GM18868 (cell line): ENCODE data around the gene PNPLA3.
A peak's percentile ranks its signal among the peaks of the same experiment; 100 is the strongest.

Experiments
- ATAC-seq: cut with Tn5 transposase; IDR thresholded peaks from one replicate; pipeline ENCODE4 v1.9.1; 2021; ENCODE audit warnings: mild to moderate bottlenecking, moderate library complexity; ENCODE audit not compliant: unreplicated experiment

Gene PNPLA3, protein sequence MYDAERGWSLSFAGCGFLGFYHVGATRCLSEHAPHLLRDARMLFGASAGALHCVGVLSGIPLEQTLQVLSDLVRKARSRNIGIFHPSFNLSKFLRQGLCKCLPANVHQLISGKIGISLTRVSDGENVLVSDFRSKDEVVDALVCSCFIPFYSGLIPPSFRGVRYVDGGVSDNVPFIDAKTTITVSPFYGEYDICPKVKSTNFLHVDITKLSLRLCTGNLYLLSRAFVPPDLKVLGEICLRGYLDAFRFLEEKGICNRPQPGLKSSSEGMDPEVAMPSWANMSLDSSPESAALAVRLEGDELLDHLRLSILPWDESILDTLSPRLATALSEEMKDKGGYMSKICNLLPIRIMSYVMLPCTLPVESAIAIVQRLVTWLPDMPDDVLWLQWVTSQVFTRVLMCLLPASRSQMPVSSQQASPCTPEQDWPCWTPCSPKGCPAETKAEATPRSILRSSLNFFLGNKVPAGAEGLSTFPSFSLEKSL

DNA sequence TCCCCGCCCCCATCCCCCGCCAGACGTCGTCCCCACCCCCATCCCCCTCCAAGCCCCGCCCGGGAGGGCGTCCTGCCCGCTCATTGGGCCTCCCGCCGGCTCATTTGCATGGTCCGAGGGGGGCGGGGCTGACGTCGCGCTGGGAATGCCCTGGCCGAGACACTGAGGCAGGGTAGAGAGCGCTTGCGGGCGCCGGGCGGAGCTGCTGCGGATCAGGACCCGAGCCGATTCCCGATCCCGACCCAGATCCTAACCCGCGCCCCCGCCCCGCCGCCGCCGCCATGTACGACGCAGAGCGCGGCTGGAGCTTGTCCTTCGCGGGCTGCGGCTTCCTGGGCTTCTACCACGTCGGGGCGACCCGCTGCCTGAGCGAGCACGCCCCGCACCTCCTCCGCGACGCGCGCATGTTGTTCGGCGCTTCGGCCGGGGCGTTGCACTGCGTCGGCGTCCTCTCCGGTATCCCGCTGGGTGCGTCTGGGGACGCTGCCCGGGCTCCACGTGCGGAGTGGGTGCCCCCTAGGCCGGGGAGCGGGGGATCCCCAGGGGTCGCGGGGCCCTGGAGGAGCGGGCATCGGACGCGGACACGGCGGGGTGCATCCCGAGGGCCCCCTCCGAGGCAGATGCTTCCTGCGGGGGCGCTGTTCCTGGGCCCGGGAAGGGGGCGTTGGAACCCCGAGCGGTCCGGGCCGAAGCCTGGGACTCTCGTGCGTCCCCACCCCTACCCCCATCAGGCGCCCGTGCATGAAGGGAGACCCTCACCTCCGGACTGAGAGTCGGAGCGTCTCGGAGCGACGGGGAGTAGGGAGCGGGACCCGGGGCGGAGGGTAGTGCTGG lies at the start of gene PNPLA3:
PNPLA3 (plus strand) TSS at position 175 of the 834 bp plus-strand sequence; CDS start at position 282, 107 bp downstream.
- ATAC-seq: no peak

DNA sequence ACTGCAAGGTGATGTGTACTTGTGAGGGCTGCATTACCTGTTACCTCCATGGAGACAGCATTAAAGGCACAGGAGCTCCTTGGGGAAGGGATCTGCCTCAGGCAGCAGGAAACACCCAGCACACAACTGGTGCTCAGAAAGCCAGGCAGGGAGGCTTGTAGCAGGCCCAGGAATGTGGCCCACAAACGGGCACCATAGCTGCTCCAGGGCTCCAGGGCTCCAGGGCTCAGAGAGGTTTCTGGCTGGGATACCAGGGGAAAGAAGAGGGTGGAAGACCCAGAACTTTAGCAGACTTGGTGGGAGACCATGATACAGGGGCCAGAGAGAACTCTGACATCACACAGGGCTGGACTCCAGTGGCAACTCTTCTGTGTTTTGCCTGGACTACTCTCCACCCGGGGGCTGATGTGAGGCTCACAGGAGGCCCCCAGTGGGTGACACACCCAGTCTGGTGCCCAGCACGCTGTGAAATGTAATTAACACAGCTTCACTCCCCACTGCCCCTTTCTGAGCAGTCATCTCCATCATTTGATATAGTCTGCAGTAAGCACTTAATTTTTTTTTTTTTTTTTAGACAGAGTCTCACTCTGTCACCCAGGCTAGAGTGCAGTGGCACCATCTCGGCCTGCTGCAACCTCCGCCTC lies 46.6 kb upstream of the PNPLA3 start:
- no peak for ATAC-seq

DNA sequence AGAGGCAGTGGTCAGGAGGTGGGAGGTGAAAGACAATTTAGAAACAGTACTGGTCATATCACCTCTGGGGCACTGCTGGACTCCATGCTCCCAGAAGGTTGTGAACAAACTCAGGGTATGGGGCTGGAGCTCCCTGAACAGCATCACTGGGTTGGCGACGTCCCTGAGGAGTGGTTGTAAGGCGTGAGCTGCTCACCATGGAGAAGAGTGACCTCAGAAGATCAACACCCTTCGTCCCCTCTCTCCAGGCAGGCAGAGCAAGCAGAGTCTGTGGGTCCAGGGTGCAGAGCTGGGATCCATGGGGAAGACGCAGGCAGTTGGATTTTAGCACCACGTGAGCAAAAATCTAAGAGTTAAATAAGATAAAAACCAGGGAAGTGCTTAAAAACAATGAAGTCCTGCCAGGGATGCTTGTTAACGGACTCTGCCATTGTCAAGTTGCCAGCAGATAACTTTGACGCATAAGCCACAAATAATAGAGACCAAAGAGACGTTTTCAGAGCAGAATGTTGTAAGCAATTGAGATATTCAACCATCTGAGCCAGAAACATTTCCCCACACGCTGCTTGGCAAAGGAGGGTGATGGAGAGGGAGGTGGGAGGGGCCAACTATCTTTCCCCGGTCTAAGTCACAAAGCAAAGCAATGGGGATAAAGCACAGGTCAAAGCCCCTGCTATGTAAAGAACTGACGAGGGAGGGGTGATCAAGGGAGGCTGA lies 45.4 kb upstream of the PNPLA3 start:
- ATAC-seq: no peak

DNA sequence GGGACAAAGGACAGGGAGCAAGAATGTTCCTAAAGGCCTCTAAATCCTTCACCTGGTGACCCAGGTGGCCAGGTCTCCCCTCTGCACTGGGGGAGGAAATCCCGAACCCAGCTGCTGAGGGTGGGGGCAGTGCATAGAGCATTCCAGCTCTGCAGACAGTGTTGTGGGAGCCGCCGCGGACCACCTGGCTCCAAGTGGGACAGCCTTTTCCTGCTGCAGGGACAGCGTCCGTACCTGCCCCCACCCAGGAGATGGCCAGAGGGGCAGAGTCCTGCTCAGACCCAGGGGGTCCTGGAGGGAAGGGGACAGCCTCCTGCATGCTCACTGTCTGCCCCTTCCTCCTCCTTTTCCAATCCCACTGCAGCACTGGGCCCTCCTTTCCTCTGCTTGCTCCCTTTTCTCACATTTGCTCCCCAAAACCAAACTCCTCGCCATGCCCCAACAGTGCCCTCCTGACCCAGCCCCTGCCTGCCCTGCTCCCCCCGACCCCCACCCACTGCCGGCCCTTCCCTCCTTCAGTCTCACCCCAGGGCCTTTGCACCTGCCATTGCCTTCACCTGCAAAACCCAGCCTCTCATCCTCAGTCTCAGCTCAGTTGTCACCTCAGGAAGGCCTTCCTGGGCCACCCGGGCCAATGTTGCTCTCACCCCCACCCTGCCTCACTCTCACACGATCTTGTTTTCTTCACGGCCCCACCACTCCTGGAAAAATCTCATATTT lies 44.6 kb upstream of the PNPLA3 start:
- no peak for ATAC-seq

DNA sequence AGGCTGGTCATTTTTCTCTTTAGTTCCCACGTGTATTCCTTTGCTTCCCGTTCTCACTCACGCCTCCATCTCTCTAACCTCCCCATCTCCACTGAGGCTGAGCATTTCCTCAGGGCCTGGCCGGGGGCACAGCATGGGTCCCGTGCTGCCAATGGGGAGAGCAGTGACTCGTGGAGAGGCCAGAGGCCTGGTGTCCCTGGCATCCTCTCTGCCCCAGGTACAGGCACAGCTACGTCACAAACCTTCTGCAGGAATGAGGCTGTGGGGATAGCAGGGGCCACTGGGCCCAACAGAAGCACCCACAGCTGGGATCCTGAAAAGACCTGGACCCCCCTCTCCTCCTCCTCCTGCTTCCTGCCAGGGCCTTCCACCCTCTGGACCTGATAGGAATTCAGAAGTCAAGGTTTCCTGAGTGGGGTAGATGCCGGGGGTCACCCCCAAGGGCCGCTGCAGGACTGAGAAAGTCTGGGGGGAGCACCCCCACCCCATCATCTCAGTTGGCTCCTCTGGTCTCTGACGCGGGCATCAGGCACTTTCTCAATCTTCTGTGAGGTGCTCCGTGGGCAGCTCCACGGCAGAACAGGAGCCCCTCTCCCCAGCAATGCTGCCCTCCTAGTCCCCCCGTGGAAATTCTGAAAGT lies 43.6 kb upstream of the PNPLA3 start:
- ATAC-seq: no peak

DNA sequence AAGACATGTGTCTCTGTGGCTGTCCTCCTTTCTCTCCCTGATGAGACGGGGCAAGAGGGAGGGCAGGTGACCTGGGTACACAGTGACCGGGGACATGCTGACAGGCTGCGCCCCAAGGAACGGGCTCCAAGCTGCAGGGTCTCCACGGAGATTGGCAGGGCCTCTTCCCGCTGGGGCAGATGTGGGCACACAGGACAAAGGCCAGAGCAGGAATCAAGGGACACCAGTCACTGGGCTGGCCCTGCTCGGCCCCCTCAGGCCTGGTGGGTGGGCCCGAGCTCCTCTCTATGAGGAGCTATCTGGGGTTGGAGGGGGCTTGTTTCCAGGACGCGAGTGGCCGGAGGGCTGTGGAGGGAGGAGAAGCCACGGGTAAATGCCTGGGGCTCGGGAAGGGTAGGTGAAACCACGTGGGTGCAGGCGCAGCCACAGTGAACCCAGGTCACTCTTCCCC lies 43.0 kb upstream of the PNPLA3 start:
- no peak for ATAC-seq

DNA sequence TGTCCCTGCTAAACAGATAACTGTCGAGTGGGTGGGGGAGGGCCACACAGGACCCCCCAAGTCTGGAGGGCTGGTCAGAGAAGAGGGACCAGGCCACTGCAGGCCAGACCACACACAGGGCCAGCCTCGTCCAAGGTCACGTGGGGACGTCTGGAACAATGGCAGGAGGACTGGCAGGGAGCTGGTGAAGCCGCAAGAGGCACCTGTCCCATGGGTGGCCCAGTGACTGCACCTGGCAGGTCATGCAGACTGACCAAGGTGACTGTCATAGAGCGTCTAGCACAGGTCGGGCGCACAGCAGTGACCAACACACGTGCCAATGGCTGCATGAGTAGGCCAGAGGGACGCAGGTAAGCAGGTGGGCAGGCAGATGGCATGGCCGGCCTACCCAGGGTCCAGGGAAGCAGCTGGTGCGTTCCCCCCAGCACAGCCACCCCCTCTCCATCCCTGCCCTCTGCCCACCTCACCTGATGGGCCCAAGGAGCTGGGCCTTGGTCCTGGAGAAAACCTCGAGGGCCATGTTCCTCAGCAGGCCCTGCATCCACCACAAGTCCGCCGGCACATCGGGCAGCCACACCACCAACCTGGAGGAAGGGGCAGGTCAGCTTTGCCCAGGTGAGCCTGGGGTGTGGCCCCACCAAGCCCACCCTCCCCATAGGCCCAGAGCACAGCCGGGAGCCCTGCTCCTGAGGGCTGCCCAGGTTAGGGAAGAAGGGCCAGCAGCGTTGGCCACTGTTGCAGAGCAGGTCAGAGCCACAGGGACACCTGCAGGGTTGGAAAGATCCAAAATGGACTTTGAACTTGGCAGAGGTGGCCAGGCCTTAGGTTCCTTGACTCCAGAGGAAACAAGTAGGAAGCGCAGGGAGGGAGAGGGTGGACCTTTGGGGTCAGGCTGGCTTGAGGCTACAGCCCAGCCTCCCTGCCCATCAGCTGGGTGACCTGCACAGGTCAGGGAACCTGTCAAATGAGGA lies 42.2 kb upstream of the PNPLA3 start:
- no peak for ATAC-seq

DNA sequence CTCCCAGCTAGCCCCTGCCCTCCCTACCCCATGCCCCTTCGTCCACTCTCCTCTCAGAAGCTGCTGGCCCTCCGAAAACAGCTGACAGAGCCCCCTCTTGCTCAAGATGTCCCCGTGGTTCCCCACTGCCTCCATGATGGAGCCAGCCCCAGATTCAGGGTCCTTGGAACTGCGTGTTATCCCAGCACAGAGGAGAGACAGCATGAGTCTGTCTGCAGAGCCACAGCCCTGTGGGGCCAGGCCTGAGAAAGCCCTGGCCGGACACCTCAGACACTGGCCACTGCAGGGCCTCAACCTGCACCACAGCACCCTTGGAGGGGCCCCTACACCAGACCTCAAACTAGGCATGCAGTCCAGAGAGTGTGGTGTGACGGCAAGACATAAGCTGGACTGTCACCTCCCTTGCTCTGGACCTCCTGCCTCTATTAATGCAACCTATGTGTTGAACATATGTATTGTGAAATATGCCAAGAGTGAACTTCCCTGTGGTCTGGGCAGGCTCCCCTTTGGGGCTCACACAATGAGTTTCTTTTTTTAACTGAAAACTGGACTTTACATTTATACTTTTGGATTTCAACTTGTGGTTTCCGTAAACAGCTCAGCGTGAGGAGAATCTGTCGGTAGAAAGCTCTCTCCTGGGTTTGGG lies 41.4 kb upstream of the PNPLA3 start:
- no peak for ATAC-seq

DNA sequence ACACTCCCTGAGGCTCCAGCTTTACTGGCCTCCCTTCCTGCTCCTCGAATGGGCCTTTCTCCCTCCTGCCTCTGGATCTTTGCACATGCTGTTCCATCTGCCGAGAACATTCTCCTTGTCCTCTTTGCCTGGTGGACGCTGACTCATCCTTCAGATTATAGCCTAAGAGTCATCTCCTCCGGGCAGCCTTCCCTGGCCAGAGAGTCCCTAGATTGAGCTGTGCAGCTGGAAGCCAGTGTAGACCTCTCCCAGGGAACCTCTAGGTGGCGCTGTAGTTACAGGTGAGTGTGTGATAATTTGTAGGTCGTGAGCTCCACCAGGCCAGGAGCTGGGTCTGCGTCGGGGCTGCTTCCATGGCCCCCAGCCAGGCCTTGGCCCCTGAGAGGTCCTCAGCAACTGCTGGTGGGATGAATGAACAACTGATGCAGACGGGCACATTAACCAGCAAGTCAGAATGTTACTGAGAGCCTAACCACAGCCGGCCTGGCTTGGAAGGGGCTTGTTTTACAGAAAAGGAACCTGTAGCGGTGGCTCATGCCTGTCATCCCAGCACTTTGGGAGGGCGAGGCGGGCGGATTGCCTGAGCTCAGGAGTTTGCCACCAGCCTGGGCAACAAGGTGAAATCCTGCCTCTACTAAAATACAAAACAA lies 40.5 kb upstream of the PNPLA3 start:
- no peak for ATAC-seq

DNA sequence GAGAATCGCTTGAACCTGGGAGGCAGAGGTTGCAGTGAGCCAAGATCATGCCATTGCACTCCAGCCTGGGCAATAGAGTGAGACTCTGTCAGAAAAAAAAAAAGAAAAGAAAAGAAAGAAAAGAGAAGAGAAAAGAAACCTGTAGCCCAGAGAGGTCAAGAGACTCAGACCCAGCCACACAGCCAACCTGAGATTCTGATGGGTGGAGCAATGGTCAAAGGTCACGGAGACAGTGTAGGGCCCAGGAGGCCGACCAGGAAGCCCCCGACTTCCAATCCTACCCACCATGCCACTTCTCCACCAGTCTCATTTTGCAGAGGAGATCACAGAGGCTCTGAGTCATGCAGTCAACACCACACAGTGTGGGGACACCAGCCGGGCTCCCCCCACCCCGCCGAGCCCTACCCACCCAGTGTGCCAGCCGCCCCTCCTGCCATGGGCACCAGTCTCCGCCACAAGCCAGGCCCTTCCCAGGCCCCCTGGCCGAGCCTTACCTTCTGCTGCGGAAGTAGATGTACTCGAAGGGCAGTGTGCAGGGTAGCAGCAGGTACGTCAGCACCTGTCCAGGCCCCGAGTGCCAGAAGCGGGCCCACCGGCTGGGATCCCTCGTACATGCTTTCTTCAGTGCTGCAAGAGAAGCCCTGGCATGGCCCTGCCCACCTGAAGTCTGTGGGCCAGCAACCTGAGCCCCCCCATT lies 39.7 kb upstream of the PNPLA3 start:
- ATAC-seq: no peak

DNA sequence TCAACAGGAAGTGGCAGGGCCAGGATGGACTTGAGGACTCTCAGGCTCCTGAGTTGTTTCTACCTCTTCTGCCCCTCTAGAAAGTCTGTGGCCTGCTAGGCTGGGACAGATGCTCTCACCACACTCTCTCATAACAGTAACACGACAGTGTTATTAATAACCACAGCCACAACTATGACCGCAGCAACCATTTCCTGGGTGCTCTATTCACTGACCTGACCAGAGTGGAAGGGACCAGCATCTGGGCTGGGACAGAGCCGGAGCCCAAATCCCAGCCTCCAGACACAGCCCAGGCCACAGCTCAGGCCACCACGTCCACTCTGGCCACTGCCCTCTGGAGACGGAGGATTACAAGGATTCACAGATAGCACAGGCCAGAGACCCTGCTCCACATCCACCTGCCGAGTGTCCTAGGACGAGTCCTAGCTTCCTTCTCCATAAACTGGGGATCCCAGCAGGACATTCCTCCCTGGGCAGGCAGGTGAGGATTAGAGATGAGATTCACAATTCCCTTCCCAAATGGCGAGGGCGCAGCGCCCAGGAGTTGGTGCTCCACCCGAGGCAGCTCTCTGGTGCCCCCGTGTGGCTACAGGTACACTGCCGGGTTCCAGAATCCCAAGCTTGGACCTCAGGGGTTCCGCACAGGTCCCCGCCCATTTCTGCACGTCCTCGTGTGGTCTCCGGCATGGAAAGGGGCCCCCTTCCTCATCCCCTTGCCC lies 38.8 kb upstream of the PNPLA3 start:
- ATAC-seq: peak; percentile 78

DNA sequence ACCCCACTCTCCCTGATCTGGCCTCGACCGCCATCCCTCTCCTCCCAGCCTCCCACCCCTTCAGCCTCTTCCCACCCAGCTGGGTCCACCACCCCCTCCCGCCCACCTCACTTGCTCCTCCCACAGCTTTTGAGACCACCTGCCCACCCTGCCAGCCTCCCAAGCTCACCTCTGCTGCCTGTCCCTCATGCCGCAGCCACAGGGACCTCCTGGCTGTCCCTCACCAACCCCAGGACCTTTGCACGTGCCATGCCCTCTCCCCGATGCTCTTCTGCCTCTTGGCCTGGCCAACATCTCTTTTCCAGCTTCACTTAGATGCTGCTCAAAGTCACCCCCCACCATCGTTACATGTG lies 38.3 kb upstream of the PNPLA3 start:
- no peak for ATAC-seq

DNA sequence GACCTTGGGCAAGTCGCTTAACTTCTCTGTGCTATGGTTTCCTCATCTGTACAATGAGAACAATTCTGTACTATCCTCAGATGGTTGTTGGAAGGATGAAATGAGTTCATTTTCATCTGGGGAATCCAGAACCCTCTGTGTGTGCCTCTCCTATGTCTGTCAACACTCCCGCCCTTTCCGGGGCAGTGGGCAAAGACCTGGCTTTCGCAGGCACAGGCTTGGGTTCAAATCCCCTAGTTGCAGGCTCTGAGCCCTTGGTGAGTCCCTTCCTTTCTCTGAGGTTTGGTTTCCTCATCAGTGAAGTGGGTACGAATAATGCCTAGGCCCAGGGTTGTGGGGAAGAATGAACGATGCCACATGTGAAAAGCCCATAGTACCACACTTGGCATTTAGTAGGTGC lies 37.8 kb upstream of the PNPLA3 start:
- ATAC-seq: no peak

DNA sequence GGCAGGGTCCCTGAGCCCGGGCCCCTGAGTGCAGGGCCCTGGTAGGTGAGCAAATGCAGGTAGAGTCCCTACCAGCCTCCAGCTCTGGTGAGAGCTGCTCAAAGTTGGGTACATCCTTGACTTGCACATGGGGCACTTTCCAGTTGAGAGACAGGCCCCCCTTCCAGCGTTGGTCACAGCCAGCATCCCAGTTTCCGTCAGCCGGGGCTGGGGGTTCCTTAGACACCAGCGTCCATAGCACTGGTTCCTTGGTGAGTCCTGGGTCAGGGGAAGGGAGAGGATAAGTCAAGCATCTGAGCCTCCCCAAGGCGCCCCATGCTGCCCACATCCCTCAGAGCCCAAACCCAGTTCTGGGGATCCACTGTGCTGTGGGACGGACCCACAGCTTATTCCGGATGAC lies 37.4 kb upstream of the PNPLA3 start:
- ATAC-seq: no peak

DNA sequence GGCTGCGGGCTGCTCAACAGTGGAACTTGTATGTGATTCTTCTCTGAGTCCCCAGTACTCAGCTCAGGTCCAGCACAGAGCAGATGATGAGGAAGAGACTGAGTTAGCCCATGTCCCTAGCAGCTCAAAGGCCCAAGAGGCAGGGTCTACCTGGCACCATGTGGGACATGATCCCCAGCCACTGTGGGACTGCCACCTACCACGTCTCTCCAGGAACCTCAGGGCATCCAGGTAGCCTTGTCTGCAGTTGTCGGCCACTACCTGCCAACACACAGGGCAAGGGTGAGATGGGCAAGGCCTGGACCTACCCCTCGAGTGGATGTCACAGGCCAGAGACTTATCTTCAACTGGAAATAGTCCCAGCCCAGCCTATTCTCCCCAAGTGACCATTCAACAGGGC lies 36.2 kb upstream of the PNPLA3 start:
- no peak for ATAC-seq

DNA sequence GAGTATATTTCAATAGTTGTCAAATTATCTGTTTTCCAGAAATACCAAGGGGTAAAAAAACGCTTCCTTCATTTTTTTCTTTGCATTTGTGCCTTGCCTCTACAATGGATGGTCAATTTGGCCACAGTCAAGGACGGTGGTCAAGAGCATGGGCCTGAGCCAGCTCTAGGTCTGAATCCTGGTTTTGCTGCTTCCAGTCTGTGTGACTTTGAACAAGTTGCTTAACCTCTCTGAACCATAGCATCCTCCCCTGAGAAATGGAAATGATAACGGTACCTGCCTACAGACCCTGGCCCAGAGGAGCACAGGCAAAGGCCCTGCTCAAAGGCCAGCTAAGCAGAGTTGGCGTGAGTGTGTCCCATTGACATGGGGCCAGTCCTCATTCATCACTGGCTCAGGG lies 34.9 kb upstream of the PNPLA3 start:
- no peak for ATAC-seq
